Esophagus squamous epithelium (tissue), 5 donors: ENCODE results near the gene BANF2. TPM values are rescaled to one million over a fixed set of nuclear protein-coding genes. Genes with fewer than 3 reads are reported as not detected.

Source experiments
- DNase-seq: peaks from one replicate; lab custom pipeline; 2025; lab: John Stamatoyannopoulos, UW
- H3K27ac ChIP-seq, 4 donors: fragments of 200-600 bp; sonication (generic); one replicate each; pipeline ENCODE4 v1.5.1; 2016 to 2019; ENCODE audit warnings: mild to moderate bottlenecking in 1 of 4
- H3K27me3 ChIP-seq, 4 donors: fragments of 200-600 bp; sonication (generic); 1 replicate in 3 of 4; 2 replicates in 1 of 4; pipeline versions ENCODE4 v1.5.1 to v1.6.0; 2017 to 2021; ENCODE audit warnings: antibody characterized with exemption in 1 of 4
- H3K36me3 ChIP-seq, 3 donors: fragments of 200-600 bp; sonication (generic); one replicate each; pipeline ENCODE4 v1.5.1; 2016 to 2019
- H3K4me1 ChIP-seq, 3 donors: fragments of 200-600 bp; sonication (generic); one replicate each; pipeline ENCODE4 v1.5.1; 2017 to 2019
- H3K4me3 ChIP-seq, 4 donors: fragments of 200-600 bp; sonication (generic); 1 replicate in 3 of 4; 2 replicates in 1 of 4; pipeline ENCODE4 v1.5.1; 2016 to 2019; ENCODE audit warnings: mild to moderate bottlenecking in 2 of 4, moderate library complexity in 1 of 4
- H3K9me3 ChIP-seq, 3 donors: fragments of 200-600 bp; sonication (generic); one replicate each; pipeline ENCODE4 v1.5.1; 2016 to 2019
- POLR2A ChIP-seq, 4 donors: fragments of 450-650 bp; IDR thresholded peaks; one replicate each; pipeline ENCODE4 v1.6.1; 2017; ENCODE audit warnings: antibody characterized with exemption in 4 of 4, mild to moderate bottlenecking in 4 of 4, moderate library complexity in 3 of 4
- WGBS, 2 donors: methylation state at CpG; one replicate each; pipeline ENCODE4 v1.1.5; 2018; 5-methylcytosine and 5-hydroxymethylcytosine counted together
- intact Hi-C: fragments of 100-400 bp; cut with DNase I; formaldehyde crosslinking; loops from one replicate; pipeline ENCODE4 v1.15.0; 2022
- total RNA-seq, 4 donors: library from RNA; depleted of rRNA; stranded (reverse); fragments of >200 nt; gene quantifications; one replicate each; pipeline ENCODE4 v1.1.0, GENCODE V29; 2016
- TF ChIP-seq, protein P1 (sequence below), 6 experiments: fragments of 450-650 bp in 4 of 6; fragments of 200-600 bp in 2 of 6; sonication (generic) in 2 of 6; IDR thresholded peaks; one replicate each; pipeline ENCODE4 v1.5.1; 2016 to 2019; ENCODE audit warnings: antibody characterized with exemption in 6 of 6, mild to moderate bottlenecking in 4 of 6, moderate library complexity in 4 of 6
- donor health status: DM: yes; HTN: yes; CAD: no.

The BANF2 gene
- total RNA-seq, 4 donors from 2014 or later = not detected

DNA sequence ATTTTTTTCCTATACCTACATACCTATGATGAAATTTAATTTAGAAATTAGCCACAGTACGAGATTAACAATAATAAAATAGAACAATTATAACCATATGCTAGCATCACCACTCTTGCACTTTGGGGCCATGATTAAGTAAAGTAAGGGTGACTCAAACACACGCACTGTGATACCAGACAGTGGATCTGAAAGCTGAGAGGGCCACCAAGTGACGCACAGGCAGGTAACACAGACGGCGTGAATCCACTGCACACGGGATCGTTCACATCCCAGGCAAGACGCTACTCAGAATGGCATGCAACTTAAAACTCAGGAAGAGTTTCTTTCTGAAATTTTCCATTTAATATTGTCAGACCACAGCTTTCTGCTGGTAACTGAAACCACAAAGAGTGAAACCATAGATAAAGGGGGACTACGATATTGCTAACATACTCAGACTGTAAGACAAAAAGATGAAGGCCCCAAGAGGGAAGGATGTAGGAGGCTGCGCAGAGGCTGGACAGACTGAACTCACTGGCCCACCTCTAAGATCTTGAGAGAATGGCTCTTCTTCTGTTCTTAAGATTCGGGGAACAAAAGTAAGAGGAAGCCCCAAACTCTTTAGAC, 35.6 kb upstream of the BANF2 start:
- intact Hi-C loops = no loop called here
- H3K4me1 ChIP-seq = peaks cover 0 to 54% (median 6%) of the 10 kb centered on the region in 3 donors
- H3K27ac ChIP-seq = peak overlapping the region in 1 of 4 donors; percentile 22
- no peak overlapping the region for H3K4me3 ChIP-seq
- no peak for DNase-seq
- peaks cover 0 to 28% (median 0%) of the 10 kb centered on the region in 3 donors for H3K36me3 ChIP-seq
- TF ChIP-seq, protein P1, sequence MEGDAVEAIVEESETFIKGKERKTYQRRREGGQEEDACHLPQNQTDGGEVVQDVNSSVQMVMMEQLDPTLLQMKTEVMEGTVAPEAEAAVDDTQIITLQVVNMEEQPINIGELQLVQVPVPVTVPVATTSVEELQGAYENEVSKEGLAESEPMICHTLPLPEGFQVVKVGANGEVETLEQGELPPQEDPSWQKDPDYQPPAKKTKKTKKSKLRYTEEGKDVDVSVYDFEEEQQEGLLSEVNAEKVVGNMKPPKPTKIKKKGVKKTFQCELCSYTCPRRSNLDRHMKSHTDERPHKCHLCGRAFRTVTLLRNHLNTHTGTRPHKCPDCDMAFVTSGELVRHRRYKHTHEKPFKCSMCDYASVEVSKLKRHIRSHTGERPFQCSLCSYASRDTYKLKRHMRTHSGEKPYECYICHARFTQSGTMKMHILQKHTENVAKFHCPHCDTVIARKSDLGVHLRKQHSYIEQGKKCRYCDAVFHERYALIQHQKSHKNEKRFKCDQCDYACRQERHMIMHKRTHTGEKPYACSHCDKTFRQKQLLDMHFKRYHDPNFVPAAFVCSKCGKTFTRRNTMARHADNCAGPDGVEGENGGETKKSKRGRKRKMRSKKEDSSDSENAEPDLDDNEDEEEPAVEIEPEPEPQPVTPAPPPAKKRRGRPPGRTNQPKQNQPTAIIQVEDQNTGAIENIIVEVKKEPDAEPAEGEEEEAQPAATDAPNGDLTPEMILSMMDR (IDR thresholded peaks at IDR 0.05) = no peak
- no peak for TF ChIP-seq POLR2A (IDR thresholded peaks at IDR 0.05)
- H3K9me3 ChIP-seq = no peaks in the 10 kb centered on the region
- WGBS, 2 donors = 81 to 86% methylated on average over 11 of the region's 11 CpGs
- no peaks in the 10 kb centered on the region for H3K27me3 ChIP-seq

DNA sequence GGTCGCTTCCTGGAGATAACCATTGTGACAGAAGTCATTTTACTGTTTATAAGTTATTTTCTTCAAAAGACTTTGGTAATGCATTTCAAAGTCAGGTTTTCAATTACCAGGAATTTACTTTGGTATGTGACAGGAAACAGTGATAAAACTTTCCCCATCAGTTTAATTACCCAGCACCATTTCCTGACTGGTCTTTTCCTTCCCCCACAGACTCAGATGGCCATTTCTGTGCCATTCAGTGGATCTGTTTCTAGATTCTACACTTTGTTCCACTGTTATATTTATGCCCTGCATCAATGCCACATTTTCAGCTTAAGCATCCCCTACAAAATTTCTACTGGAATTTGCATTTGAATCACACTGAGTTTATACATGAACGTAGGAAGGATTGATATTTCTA, 34.0 kb upstream of the BANF2 start:
- Histone ChIP-seq H3K36me3 (peaks cover 0 to 21% (median 0%) of the 10 kb centered on the region in 3 donors), H3K27ac (peak overlapping the region in 1 of 4 donors; percentile 27), H3K4me3 (no peak overlapping the region), H3K27me3 (no peaks in the 10 kb centered on the region), H3K9me3 (no peaks in the 10 kb centered on the region), H3K4me1 (peaks cover 0 to 53% (median 6%) of the 10 kb centered on the region in 3 donors)
- no peak for DNase-seq
- intact Hi-C loops = no loop called here
- TF ChIP-seq, protein P1 (IDR thresholded peaks at IDR 0.05) = no peak
- TF ChIP-seq POLR2A (IDR thresholded peaks at IDR 0.05) = no peak
- WGBS, 2 donors = 66 to 80% methylated on average over 2 of the region's 2 CpGs

DNA sequence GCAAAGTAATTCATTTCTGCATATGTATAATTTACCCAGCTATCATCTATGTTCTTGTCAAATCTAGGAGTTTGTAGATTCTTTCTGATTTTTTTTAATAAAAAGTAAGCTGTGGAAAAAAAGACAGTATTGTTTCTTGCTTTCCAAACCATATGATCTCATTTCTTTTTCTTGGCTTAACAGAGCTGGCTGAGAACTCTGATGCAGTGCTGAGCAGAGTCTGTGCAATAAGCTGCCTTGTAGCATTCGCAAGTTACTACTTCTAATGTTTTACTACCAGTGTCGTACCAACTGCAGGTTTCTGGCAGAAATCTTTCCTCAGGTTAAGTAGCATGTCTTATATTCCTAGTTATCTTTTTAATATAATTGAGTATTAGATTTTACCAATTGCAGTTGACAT, 33.3 kb upstream of the BANF2 start:
- 68 to 91% methylated on average over 2 of the region's 2 CpGs for WGBS, 2 donors
- no peak overlapping the region for H3K4me3 ChIP-seq
- H3K4me1 ChIP-seq = peaks cover 0 to 50% (median 6%) of the 10 kb centered on the region in 3 donors
- no peak overlapping the region for H3K27ac ChIP-seq
- H3K27me3 ChIP-seq = no peaks in the 10 kb centered on the region
- no peaks in the 10 kb centered on the region for H3K9me3 ChIP-seq
- no peak for DNase-seq
- TF ChIP-seq, protein P1 (IDR thresholded peaks at IDR 0.05) = no peak
- no peak for TF ChIP-seq POLR2A (IDR thresholded peaks at IDR 0.05)
- H3K36me3 ChIP-seq = peaks cover 0 to 24% (median 0%) of the 10 kb centered on the region in 3 donors
- intact Hi-C loops = no loop called here

DNA sequence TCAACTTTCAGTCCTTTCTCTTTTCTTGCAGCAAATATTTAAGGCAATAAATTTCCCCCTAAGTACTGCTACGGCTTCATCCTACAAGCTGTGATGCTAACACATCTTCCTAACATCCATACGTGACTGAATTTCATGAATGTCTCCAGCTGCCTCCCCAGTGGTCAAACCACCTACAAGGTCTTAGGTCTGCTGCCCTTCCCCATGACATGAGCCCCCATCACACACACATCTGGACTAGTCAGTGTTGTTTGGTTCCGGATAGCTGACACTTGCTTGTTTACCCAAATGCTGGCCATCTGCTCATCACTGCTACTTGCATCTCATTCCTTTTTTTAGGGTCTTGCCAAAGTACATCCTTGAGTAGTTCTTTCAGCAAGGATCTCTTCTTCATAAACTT, 32.3 kb upstream of the BANF2 start:
- no peaks in the 10 kb centered on the region for H3K27me3 ChIP-seq
- H3K36me3 ChIP-seq = peaks cover 0 to 32% (median 0%) of the 10 kb centered on the region in 3 donors
- TF ChIP-seq, protein P1 (IDR thresholded peaks at IDR 0.05) = no peak
- no peak for TF ChIP-seq POLR2A (IDR thresholded peaks at IDR 0.05)
- WGBS, 2 donors = 74 to 85% methylated on average over 3 of the region's 3 CpGs
- H3K4me3 ChIP-seq = no peak overlapping the region
- no peaks in the 10 kb centered on the region for H3K9me3 ChIP-seq
- H3K27ac ChIP-seq = no peak overlapping the region
- H3K4me1 ChIP-seq = peaks cover 0 to 47% (median 6%) of the 10 kb centered on the region in 3 donors
- no peak for DNase-seq
- intact Hi-C loops = no loop called here

DNA sequence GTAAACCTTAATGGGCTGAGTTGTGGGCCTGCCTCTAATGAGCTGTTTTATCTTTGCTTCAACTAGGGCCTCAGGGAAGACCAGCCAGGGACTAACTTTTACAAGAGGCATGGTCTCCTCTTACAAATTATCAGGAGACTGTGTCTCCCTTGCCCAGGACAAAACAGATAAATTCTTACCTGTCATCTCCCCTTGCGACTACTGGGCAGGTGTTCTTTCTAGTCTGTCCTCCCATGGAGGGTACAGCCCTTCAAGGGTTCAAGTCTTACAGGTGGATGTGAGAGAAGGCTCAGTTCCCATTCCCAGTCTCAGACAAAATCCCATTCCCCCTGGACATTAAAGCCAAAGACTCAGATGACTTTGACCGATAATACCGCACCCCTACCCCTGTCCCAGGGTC, 31.3 kb upstream of the BANF2 start:
- 100% methylated on average over 3 of the region's 3 CpGs for WGBS, 2 donors
- intact Hi-C loops = no loop called here
- Histone ChIP-seq H3K27ac (no peak overlapping the region), H3K4me3 (no peak overlapping the region), H3K36me3 (peaks cover 0 to 37% (median 0%) of the 10 kb centered on the region in 3 donors), H3K9me3 (no peaks in the 10 kb centered on the region), H3K27me3 (no peaks in the 10 kb centered on the region), H3K4me1 (peaks cover 0 to 38% (median 6%) of the 10 kb centered on the region in 3 donors)
- no peak for DNase-seq
- TF ChIP-seq, protein P1 (IDR thresholded peaks at IDR 0.05) = no peak
- TF ChIP-seq POLR2A (IDR thresholded peaks at IDR 0.05) = no peak
